Pons (tissue), 1 donor: Measurements from ENCODE around the gene LEFTY2.
"Not testable (repeated sequence)": the region's sequence is repeated elsewhere in the genome, so short reads cannot be mapped to it uniquely, and the experiment has no call there.

Source experiments
- DNase-seq: peaks from one replicate; pipeline ENCODE4 v3.0.0-alpha.2; 2016; ENCODE audit warnings: low spot score

LEFTY2 gene

GRCh38 chr1:225953315-225953714 is 12.3 kb upstream of the LEFTY2 start:
- DNase-seq = no peak

GRCh38 chr1:225950905-225951497 is 10.0 kb upstream of the LEFTY2 start:
- DNase-seq = no peak

DNA sequence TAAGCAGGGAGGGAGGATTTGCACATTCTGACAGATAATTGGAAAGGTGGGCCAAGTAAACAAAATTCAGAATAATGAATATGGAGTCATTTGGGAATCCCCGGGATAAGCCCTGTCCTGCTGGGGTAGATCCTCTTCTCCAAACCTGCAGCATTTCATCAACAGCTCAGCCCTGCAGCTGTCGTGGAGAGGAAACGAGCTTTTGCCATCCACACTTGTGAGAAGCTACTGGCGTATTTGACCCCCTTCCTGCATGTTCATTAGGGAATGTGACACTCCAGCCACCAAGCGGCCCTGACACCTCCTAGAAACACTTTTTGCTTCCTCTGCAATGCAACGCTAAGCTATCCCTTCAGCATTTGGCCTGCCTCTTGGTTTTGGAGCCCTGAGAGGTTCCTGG is 8.0 kb upstream of the LEFTY2 start:
- DNase-seq = no peak

DNA sequence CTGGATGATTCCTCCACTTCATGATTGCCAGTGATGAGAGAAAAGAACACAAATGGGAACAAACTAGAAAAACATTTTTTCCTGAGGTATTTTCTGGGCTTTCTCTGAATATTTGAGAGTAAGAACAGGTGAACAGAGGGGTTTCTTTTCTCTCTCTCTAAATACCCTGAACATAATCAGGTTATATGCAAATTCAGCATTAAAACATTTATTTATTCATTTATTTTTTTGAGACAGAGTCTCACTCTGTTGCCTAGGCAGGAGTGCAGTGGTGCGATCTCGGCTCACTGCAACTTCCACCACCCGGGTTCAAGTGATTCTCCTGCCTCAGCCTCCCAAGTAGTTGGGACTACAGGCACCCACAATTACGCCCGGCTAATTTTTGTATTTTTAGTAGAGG is 5.8 kb upstream of the LEFTY2 start:
- no peak for DNase-seq

GRCh38 chr1:225946082-225946620 is 5.1 kb upstream of the LEFTY2 start:
- DNase-seq = no peak

DNA sequence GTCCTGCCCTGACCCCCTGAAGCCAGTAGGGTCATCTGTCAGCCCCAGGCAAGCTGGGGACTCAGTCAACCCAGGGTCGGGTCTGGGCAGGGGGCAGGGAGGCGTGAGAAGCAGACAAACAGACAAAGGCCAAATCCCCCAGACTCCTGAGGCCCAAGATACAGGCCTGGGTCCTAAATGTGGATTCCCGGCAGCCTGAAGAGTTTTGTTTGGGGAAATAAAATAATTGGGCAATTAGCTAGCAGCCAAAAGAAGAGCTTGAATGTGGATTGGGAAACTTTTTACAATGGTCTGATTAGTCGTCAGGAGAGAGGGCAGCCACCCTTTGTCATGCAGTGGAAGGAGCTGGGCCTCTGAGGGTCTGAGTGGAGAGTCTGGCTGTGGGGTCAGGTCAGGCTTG is 4.5 kb upstream of the LEFTY2 start:
- DNase-seq = no peak

GRCh38 chr1:225944951-225945350 is 3.9 kb upstream of the LEFTY2 start:
- no peak for DNase-seq

GRCh38 chr1:225944387-225944786 is 3.4 kb upstream of the LEFTY2 start:
- no peak for DNase-seq

DNA sequence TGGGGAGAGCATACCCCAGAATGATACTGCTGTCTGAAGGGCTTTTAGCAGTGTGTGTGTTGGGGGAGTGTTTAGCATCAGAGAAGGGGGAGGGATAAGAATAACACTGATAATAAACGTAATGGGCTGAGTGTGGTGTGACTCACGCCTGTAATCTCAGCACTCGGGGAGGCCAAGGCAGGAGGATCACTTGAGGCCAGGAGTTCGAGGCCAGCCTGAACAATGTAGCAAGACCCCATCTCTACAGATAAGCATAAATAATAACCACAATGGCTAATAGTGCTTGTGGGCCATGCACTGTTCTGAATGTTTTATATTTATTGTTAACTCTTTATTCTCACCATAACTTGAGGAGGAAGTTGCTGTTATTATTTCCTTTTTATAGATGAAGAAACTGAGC is 2.6 kb upstream of the LEFTY2 start:
- no peak for DNase-seq

- no peak for DNase-seq
Observed at GRCh38 chr1:225942574-225942973, 1.6 kb upstream of the LEFTY2 start.

- no peak for DNase-seq
Observed at GRCh38 chr1:225941942-225942222, 862 bp upstream of the LEFTY2 start.

DNA sequence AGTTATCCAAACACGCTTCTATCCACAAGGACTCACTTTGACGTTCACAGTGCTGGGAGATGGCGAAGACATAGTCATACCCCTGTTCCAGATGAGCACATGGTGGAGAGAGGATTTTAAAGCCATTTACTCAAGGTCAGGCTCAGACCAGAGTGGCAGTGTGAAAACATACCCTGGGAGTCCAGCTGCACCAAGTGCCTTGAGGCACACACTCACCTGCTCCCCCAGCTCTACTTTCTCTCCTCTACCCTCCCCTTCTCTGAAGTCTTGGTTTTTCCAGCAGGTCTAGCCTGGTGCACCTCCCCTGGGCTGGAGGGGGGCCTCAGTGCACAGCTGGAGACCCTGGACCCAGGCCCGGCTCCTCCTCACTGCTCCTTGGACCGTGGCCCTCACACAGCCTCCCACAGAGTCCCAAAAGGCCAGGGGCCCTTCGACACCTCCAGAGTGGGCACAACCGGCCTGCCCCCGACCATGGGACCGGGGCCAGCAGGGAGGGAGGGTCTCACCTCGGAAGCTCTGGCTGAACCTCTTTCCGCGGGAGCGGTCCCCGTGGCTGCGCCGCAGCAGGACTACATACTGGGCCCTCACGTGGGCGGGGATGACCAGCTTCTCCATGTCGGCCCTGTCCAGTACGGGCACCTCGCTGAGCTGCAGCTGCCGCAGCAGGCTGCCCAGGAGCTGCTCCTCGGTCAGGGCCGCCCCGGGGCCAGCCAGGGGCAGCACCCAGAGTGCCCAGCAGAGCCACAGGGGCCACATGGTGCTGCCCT is 452 bp downstream of the LEFTY2 start:
- no peak for DNase-seq

GRCh38 chr1:225939939-225940310 is 1.1 kb downstream of the LEFTY2 start:
- not testable (repeated sequence) for DNase-seq

DNA sequence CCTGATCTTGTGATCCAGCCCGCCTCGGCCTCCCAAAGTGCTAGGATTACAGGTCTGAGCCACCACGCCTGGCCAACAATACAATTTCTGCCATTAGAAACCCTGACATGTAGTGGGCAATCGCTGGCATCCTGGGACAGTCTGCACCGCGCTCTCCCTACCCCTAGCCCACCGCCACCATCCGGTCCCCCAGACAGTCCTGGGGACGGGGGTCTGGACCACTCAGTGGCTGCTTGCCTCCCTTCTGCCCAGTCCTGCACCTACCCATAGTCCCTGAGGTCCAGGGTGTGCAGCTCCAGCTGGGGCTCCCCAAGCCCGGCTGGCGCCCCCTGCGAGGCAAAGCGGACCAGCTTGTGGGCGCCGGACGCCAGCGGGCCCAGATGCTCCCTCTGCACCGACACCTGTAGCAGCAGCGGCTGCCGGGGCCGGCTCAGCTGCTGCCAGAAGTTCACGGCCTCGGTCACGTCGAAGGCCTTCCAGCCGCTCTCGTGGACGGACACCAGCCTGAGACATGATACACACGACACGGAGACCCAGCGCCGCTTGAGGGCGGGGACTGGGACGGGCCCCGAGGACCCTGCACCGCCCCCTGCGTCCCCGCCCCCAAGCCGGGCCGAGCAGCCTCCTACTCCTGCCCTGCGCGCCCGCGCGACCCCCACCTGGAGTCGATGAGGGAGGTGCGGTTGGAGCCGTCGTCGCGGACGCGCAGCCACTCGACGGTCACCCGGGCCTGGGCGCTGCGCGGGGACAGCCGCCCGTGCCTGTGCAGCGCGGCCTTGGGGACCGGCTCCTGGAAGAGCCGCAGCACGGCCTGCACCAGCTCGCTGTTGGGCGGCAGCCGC is 1.7 kb downstream of the LEFTY2 start:
- DNase-seq = not testable (repeated sequence)

DNA sequence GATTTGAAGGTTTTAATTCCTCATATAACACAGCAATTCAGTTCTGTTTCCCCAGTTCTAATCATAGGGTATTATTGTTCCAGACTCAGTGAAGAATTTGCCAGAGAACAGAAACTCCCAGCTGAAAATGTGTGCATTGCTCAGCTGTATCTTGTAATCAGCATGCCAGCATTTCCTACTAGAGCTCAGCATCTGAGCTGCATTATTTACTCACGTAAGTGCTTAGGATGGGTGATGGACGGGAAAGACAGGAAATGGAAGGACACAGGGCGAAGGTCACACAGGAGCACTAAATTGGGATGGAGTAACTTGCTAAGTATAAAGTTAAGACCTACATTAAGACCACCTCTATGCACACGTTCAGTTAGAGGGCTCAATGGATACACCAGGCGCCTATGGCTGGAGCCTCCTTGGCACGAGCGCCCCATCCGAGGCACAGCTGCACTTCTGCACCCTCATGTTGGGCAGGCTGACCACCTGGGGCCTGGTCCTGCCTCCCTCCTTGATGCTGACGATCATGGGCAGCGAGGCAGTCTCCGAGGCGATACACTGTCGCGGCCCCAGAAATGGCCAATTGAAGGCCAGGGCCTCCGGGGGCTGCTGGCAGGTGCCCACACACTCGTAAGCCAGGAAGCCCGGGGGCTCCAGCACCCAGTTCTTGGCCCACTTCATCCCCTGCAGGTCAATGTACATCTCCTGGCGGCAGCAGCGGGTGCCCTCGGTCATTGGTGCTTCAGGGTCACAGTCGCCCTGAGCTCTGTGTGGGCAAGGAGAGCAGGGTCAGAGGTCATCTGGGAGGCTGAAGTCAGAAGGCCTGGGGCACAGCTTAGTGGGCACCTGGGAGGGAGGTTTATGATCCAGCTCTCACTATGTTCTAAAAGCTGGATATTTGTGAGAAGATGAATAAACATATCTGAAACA is 3.7 kb downstream of the LEFTY2 start:
- DNase-seq = no peak

DNA sequence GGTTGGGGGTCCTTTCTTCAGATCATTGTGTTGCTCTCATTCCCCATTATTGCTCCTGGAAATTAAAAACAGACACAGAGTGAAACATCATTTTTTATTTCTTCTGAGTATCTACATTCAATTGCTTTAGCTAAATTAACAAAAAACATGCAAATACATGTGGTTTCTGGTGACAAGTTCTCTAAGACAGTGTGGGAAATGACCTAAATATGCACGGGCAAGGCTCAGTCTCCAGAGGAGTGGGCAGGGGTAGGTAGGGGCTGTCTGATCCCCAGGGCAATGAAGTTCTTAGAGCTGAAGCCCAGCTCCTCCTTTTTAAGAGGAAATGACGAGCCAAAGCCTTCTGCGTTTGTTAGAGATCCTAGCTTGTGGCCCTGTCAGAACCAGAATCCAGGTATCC is 4.5 kb downstream of the LEFTY2 start:
- DNase-seq = no peak

DNA sequence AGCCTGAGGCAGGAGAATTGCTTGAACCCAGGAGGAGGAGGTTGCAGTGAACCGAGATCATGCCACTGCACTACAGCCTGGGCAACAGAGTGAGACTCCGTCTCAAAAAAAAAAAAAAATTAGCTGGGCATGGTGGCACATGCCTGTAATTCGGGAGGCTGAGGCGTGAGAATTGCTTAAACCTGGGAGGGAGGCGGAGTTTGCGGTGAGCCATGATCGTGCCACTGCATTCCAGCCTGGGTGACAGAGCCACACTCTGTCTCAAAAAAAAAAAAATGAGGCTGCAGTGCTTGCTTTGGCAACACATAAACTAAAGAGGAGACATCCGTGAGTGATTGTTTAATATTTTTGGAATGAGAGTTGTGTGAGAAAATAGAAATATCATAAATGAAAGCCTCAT is 4.9 kb downstream of the LEFTY2 start:
- DNase-seq = not testable (repeated sequence)

DNA sequence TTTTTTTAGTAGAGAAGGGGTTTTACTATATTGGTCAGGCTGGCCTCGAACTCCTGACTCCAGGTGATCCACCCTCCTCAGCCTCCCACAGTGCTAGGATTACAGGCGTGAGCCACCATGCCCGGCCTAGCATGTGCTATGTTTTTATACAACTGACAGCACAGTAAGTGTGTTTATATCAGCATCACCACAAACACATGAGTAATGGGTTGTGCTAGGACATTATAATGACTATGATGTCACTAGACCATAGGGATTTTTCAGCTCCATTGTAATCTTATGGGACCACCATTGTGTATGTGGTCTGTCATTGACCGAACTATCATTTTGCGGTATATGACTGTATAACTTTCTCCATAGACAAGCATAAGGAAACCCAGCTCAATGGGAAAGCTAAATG is 6.3 kb downstream of the LEFTY2 start:
- no peak for DNase-seq

DNA sequence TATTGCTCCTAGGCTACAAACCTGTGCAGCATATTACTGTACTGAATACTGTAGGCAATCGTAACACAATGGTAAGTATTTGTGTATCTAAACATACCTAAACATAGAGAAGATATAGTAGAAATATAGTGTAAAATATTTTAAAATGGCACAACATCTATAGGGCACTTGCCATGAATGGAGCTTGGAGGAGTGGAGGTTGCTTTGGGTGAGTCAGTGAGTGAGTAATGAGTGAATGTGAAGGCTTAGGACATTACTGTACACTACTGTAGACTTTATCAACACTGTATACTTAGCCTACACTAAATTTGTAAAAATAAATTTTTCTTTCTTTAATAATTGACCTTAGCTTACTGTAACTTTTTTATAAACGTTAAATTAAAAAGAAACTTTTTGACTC is 7.9 kb downstream of the LEFTY2 start:
- DNase-seq = no peak

GRCh38 chr1:225931270-225932136 is 9.5 kb downstream of the LEFTY2 start:
- no peak for DNase-seq

GRCh38 chr1:225930566-225930965 is 10.5 kb downstream of the LEFTY2 start:
- no peak for DNase-seq
